OCI-LY1 (cell line): ENCODE results near the gene COL21A1.

Experiments
- H2AFZ ChIP-seq: fragments of 200-600 bp; sonication (generic), shearing (Covaris generic); 2 replicates; pipeline ENCODE4 v1.6.0; 2014; ENCODE audit warnings: antibody characterized with exemption, mild to moderate bottlenecking, low read length
- H3F3A ChIP-seq: fragments of 200-600 bp; sonication (generic), shearing (Covaris generic); 2 replicates; pipeline ENCODE4 v1.6.0; 2014; ENCODE audit warnings: mild to moderate bottlenecking, antibody characterized with exemption, low read length, moderate library complexity; ENCODE audit not compliant: insufficient read depth
- H3K27ac ChIP-seq: fragments of 200-600 bp; sonication (generic); 2 replicates; pipeline ENCODE4 v1.5.1; 2014; ENCODE audit warnings: low read length, mixed run types, mild to moderate bottlenecking, low read depth; ENCODE audit not compliant: poor library complexity, severe bottlenecking
- H3K27me3 ChIP-seq: fragments of 200-600 bp; sonication (generic); 2 replicates; pipeline ENCODE4 v1.6.0; 2014; ENCODE audit warnings: antibody characterized with exemption, mild to moderate bottlenecking, low read length, moderate library complexity; ENCODE audit not compliant: insufficient read depth
- H3K36me3 ChIP-seq: fragments of 200-600 bp; sonication (generic); 2 replicates; pipeline ENCODE4 v1.6.1; 2014; ENCODE audit warnings: mild to moderate bottlenecking, antibody characterized with exemption, low read length, moderate library complexity, mixed read lengths; ENCODE audit not compliant: insufficient read depth
- H3K4me1 ChIP-seq: fragments of 200-600 bp; sonication (generic); 2 replicates; pipeline ENCODE4 v1.5.1; 2014; ENCODE audit warnings: mild to moderate bottlenecking, low read length, moderate library complexity; ENCODE audit not compliant: insufficient read depth, severe bottlenecking
- H3K4me2 ChIP-seq: fragments of 200-600 bp; sonication (generic), shearing (Covaris generic); 2 replicates; pipeline ENCODE4 v1.6.1; 2014; ENCODE audit warnings: low read length
- H3K4me3 ChIP-seq: fragments of 200-600 bp; sonication (generic); 2 replicates; pipeline ENCODE4 v1.5.1; 2014; ENCODE audit warnings: low read length, low read depth, mild to moderate bottlenecking, mixed read lengths; ENCODE audit not compliant: poor library complexity, severe bottlenecking
- H3K79me2 ChIP-seq: fragments of 200-600 bp; shearing (Covaris generic); 2 replicates; pipeline ENCODE4 v1.6.1; 2016; ENCODE audit warnings: mixed run types, low read length, mixed read lengths; ENCODE audit not compliant: insufficient read depth
- H3K9ac ChIP-seq: fragments of 200-600 bp; sonication (generic), shearing (Covaris generic); 2 replicates; pipeline ENCODE4 v1.6.1; 2014; ENCODE audit warnings: mild to moderate bottlenecking, low read length, mixed read lengths
- H3K9me2 ChIP-seq: fragments of 200-600 bp; sonication (generic), shearing (Covaris generic); 2 replicates; pipeline ENCODE4 v1.6.1; 2014; ENCODE audit warnings: low read depth, mild to moderate bottlenecking, low read length, mixed read lengths
- H3K9me3 ChIP-seq: fragments of 200-600 bp; shearing (Covaris generic); 2 replicates; pipeline ENCODE4 v1.6.1; 2014; ENCODE audit warnings: low read length, mixed read lengths
- H4K20me1 ChIP-seq: fragments of 200-600 bp; sonication (generic), shearing (Covaris generic); 2 replicates; pipeline ENCODE4 v1.6.0; 2016; ENCODE audit warnings: mild to moderate bottlenecking, low read length; ENCODE audit not compliant: insufficient read depth
- EZH2 ChIP-seq: fragments of 200-600 bp; sonication (generic), shearing (Covaris generic); IDR thresholded peaks from 2 replicates; pipeline ENCODE4 v1.8.0; 2017; ENCODE audit warnings: borderline replicate concordance, mixed run types, mild to moderate bottlenecking, antibody characterized with exemption, low read length, moderate library complexity, mixed read lengths
- TF ChIP-seq, protein P1 (sequence below): fragments of 200-600 bp; sonication (generic), shearing (Covaris generic); IDR thresholded peaks from 2 replicates; pipeline ENCODE4 v1.5.1; 2017; ENCODE audit warnings: mild to moderate bottlenecking, antibody characterized with exemption, low read length, moderate library complexity, mixed read lengths

The COL21A1 gene

DNA sequence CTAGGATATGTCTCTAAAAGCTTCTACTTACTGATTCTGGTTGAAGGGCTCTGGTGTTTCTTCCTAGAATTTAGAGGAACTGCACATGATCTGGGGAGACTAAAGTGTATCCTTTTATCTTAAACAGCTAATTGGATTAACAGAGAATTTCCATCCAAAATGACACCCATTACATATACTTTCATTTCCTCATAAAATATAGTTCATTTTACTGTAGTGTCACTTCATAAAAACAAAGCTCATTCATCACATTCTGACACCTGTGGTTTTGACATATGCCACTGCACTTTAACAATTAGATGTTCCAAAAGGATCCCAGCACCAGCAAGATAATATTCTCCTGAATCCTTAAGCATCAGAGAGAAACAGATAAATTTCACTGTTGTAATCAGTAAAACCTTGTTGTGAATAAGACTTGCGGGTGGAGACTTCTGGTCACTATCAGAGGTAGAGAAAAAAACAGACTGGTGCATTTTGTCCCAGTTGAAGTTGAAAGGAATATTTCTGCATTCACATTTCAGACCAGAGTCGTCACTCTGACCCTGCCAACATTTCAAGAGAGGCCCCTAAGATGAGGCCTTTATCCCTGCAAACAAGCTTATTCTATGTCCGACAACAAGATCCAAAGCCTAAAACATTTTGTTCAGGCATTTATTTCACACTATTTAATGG, 196.7 kb downstream of the COL21A1 start:
- H3K4me2 ChIP-seq: no peak overlapping the region
- no peak overlapping the region for H2AFZ ChIP-seq
- H3K4me1 ChIP-seq: no peaks in the 10 kb centered on the region
- no peak overlapping the region for H3K27ac ChIP-seq
- H3K9ac ChIP-seq: no peak overlapping the region
- H3K9me3 ChIP-seq: no peaks in the 10 kb centered on the region
- H3K9me2 ChIP-seq: no peaks in the 10 kb centered on the region
- no peaks in the 10 kb centered on the region for H3K79me2 ChIP-seq
- no peaks in the 10 kb centered on the region for H4K20me1 ChIP-seq
- H3K27me3 ChIP-seq: no peaks in the 10 kb centered on the region
- H3F3A ChIP-seq: no peaks in the 10 kb centered on the region
- TF ChIP-seq EZH2: no peak
- TF ChIP-seq, protein P1, sequence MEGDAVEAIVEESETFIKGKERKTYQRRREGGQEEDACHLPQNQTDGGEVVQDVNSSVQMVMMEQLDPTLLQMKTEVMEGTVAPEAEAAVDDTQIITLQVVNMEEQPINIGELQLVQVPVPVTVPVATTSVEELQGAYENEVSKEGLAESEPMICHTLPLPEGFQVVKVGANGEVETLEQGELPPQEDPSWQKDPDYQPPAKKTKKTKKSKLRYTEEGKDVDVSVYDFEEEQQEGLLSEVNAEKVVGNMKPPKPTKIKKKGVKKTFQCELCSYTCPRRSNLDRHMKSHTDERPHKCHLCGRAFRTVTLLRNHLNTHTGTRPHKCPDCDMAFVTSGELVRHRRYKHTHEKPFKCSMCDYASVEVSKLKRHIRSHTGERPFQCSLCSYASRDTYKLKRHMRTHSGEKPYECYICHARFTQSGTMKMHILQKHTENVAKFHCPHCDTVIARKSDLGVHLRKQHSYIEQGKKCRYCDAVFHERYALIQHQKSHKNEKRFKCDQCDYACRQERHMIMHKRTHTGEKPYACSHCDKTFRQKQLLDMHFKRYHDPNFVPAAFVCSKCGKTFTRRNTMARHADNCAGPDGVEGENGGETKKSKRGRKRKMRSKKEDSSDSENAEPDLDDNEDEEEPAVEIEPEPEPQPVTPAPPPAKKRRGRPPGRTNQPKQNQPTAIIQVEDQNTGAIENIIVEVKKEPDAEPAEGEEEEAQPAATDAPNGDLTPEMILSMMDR: no peak
- no peaks in the 10 kb centered on the region for H3K36me3 ChIP-seq
- no peak overlapping the region for H3K4me3 ChIP-seq

DNA sequence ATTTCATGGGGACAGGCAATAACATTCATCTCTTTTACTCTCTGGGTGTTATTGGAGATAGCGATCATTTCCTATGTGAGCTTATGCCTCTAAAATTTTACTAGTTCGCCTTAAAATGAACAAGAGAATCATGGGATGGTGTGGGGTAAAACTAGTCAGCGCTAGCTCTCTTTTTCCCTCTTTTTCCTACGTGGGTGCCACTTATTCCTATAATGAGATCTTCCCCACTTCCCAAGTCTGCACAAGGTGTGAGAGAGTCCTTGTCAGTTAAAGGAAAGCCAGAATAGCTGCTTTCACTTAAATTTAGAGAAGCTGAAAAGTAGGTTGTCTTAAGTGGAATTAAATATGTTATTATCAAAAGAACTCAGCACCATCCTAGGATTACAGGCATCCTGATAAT, 198.8 kb downstream of the COL21A1 start:
- H3K4me1 ChIP-seq: no peaks in the 10 kb centered on the region
- H3K36me3 ChIP-seq: no peaks in the 10 kb centered on the region
- H3K9ac ChIP-seq: no peak overlapping the region
- no peaks in the 10 kb centered on the region for H3K27me3 ChIP-seq
- H2AFZ ChIP-seq: no peak overlapping the region
- no peak overlapping the region for H3K27ac ChIP-seq
- TF ChIP-seq, protein P1: no peak
- TF ChIP-seq EZH2: no peak
- H3K4me2 ChIP-seq: no peak overlapping the region
- H3K9me2 ChIP-seq: no peaks in the 10 kb centered on the region
- H4K20me1 ChIP-seq: no peaks in the 10 kb centered on the region
- no peaks in the 10 kb centered on the region for H3K9me3 ChIP-seq
- H3K4me3 ChIP-seq: no peak overlapping the region
- no peaks in the 10 kb centered on the region for H3F3A ChIP-seq
- H3K79me2 ChIP-seq: no peaks in the 10 kb centered on the region

DNA sequence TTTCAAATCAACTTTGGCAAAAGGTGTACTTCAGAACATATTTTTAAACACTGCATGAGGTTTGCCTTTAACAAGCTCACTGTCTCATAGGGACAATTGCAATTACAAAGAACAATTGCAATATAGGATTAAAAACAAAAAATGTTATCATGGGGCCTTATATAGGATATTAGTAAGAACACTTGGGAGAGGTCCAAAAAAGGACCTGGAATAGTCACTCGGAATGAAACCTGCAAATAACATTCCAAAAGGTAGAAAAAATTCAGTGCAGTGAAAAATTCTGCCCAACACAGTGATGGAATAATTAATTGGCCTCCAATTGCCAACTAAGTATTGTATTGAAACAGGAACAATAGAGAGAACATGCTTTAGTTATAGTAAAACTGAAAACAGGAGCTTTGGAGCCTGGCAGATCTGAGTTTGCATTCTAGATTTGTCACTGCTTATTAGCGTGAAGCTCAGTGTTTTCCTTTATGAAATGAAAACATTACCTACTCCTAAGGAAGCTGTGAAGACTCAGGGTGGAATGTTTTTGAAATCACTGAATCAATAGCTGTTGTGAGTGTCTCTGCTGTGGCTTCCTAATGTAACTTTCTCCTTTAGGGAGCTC, 199.3 kb downstream of the COL21A1 start:
- no peak overlapping the region for H3K27ac ChIP-seq
- H3K4me2 ChIP-seq: no peak overlapping the region
- no peak overlapping the region for H3K9ac ChIP-seq
- H2AFZ ChIP-seq: no peak overlapping the region
- no peak overlapping the region for H3K4me3 ChIP-seq
- no peaks in the 10 kb centered on the region for H3K9me3 ChIP-seq
- no peaks in the 10 kb centered on the region for H3K27me3 ChIP-seq
- H3K4me1 ChIP-seq: no peaks in the 10 kb centered on the region
- no peak for TF ChIP-seq EZH2
- TF ChIP-seq, protein P1: no peak
- no peaks in the 10 kb centered on the region for H3K79me2 ChIP-seq
- H3K9me2 ChIP-seq: no peaks in the 10 kb centered on the region
- no peaks in the 10 kb centered on the region for H3F3A ChIP-seq
- no peaks in the 10 kb centered on the region for H4K20me1 ChIP-seq
- no peaks in the 10 kb centered on the region for H3K36me3 ChIP-seq
